Fibroblast of lung (primary cell): ENCODE measurements around the gene MAP4K1. TPM values are rescaled to one million over a fixed set of nuclear protein-coding genes. Genes with fewer than 3 reads are reported as not detected.
"Not testable (repeated sequence)": the region's sequence is repeated elsewhere in the genome, so short reads cannot be mapped to it uniquely, and the experiment has no call there.

Source experiments
- DNase-seq, 2 donors: peaks; one replicate each; pipeline versions ENCODE4 v3.0.0 to v3.0.0-alpha.2; 2010; ENCODE audit warnings: low read depth in 2 of 2
- H2AFZ ChIP-seq: 2 replicates; pipeline ENCODE4 v1.5.1; 2012; ENCODE audit warnings: low read length, control low read depth, inconsistent platforms
- H3K27ac ChIP-seq: 2 replicates; pipeline ENCODE4 v1.5.1; 2011; ENCODE audit warnings: low read length, control low read depth; ENCODE audit not compliant: insufficient read depth
- H3K27me3 ChIP-seq: 2 replicates; pipeline ENCODE4 v1.5.1; 2011; ENCODE audit warnings: mild to moderate bottlenecking, low read length; ENCODE audit not compliant: control insufficient read depth, insufficient read depth
- H3K36me3 ChIP-seq: 2 replicates; pipeline ENCODE4 v1.5.1; 2011; ENCODE audit warnings: low read length; ENCODE audit not compliant: control insufficient read depth, insufficient read depth
- H3K4me1 ChIP-seq: 2 replicates; pipeline ENCODE4 v1.5.1; 2011; ENCODE audit warnings: low read length; ENCODE audit not compliant: control insufficient read depth, insufficient read depth; ENCODE audit errors: extremely low read depth
- H3K4me2 ChIP-seq: 2 replicates; pipeline ENCODE4 v1.5.1; 2011; ENCODE audit warnings: low read length, control low read depth; ENCODE audit not compliant: insufficient read depth; ENCODE audit errors: extremely low read depth
- H3K4me3 ChIP-seq, 4 experiments: fragments of 200-600 bp in 1 of 4; sonication (generic) in 1 of 4; replicated peaks in 1 of 4; 2 replicates each; pipeline ENCODE4 v1.5.1; 2011 to 2016; ENCODE audit warnings: low read length in 4 of 4, low read depth in 3 of 4, mild to moderate bottlenecking in 3 of 4, control low read depth in 2 of 4, inconsistent platforms in 1 of 4, mixed read lengths in 1 of 4; ENCODE audit not compliant: insufficient read depth in 1 of 4; ENCODE audit errors: control extremely low read depth in 1 of 4
- H3K79me2 ChIP-seq: 2 replicates; pipeline ENCODE4 v1.5.1; 2012; ENCODE audit warnings: mild to moderate bottlenecking, low read length, inconsistent platforms; ENCODE audit not compliant: control insufficient read depth, insufficient read depth
- H3K9ac ChIP-seq: 2 replicates; pipeline ENCODE4 v1.5.1; 2011; ENCODE audit warnings: mild to moderate bottlenecking, low read length, control low read depth; ENCODE audit not compliant: insufficient read depth
- H3K9me3 ChIP-seq: 2 replicates; pipeline ENCODE4 v1.5.1; 2012; ENCODE audit warnings: low read depth, low read length; ENCODE audit not compliant: control insufficient read depth, insufficient read depth
- H4K20me1 ChIP-seq: 2 replicates; pipeline ENCODE4 v1.5.1; 2011; ENCODE audit warnings: low read length; ENCODE audit not compliant: control insufficient read depth, insufficient read depth; ENCODE audit errors: extremely low read depth
- EZH2 ChIP-seq: IDR thresholded peaks from 2 replicates; pipeline ENCODE4 v1.5.1; 2012; ENCODE audit warnings: low read length, control low read depth, mild to moderate bottlenecking; ENCODE audit errors: missing control alignments
- polyA plus RNA-seq, 2 donors: library from polyadenylated mRNA; depleted of rRNA in 1 of 2; stranded (reverse) in 1 of 2; unstranded in 1 of 2; fragments of >200 nt; gene quantifications; 2 replicates each; pipeline ENCODE4 v1.2.1, GENCODE V29; 2011 to 2012; ENCODE audit warnings: missing spikeins in 1 of 2
- total RNA-seq: library from RNA; depleted of rRNA; stranded (reverse); fragments of >200 nt; gene quantifications from 2 replicates; pipeline ENCODE4 v1.2.1, GENCODE V29; 2014
- TF ChIP-seq, protein P1 (sequence below), 2 donors: IDR thresholded peaks in 1 of 2; conservative IDR thresholded peaks in 1 of 2; 1 replicate in 1 of 2; 2 replicates in 1 of 2; pipeline ENCODE4 v1.5.1; 2011 to 2012; ENCODE audit warnings: low read length in 2 of 2, control low read depth in 1 of 2, inconsistent platforms in 1 of 2, low read depth in 1 of 2, mild to moderate bottlenecking in 1 of 2

The MAP4K1 gene
- total and polyA plus RNA-seq, 2 donors (not counting 1 experiment from before 2014, with no cell fraction given): 0.12 to 0.17 TPM

DNA sequence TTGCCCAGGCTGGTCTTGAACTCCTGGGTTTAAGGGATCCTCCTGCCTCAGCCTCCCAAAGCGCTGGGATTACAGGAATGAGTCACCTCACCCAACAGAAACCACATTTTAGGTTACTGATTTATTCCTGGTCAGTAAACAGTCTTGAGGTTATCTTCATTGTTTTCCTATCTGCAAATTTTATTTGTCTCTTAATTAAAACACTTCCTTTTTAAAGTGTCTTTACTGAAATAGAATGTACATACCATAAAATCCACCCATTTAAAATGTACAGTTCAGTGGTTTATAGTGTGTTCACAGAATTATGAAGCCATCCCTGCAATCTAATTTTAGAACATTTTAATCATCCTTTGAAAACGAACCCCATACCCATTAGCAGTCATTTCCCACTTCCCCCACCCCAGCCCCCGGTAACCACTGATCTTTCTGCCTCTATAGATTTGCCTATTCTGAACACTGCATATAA is 63.0 kb downstream of the MAP4K1 start:
- Histone ChIP-seq H3K4me2 (no peak overlapping the region), H3K9me3 (no peaks in the 10 kb centered on the region), H3K36me3 (no peaks in the 10 kb centered on the region), H3K79me2 (no peaks in the 10 kb centered on the region), H3K9ac (no peak overlapping the region), H3K27ac (no peak overlapping the region), H3K4me3 (no peak overlapping the region), H3K4me1 (no peaks in the 10 kb centered on the region), H2AFZ (no peak overlapping the region), H4K20me1 (no peaks in the 10 kb centered on the region), H3K27me3 (no peaks in the 10 kb centered on the region)
- DNase-seq: no peak
- TF ChIP-seq, protein P1, sequence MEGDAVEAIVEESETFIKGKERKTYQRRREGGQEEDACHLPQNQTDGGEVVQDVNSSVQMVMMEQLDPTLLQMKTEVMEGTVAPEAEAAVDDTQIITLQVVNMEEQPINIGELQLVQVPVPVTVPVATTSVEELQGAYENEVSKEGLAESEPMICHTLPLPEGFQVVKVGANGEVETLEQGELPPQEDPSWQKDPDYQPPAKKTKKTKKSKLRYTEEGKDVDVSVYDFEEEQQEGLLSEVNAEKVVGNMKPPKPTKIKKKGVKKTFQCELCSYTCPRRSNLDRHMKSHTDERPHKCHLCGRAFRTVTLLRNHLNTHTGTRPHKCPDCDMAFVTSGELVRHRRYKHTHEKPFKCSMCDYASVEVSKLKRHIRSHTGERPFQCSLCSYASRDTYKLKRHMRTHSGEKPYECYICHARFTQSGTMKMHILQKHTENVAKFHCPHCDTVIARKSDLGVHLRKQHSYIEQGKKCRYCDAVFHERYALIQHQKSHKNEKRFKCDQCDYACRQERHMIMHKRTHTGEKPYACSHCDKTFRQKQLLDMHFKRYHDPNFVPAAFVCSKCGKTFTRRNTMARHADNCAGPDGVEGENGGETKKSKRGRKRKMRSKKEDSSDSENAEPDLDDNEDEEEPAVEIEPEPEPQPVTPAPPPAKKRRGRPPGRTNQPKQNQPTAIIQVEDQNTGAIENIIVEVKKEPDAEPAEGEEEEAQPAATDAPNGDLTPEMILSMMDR (conservative IDR thresholded peaks at IDR 0.05 in 1 of 2, IDR thresholded peaks at IDR 0.05 in 1 of 2; ENCODE audit: low read depth in 1 of 2, low read length in 2 of 2): no peak
- TF ChIP-seq EZH2: no peak

DNA sequence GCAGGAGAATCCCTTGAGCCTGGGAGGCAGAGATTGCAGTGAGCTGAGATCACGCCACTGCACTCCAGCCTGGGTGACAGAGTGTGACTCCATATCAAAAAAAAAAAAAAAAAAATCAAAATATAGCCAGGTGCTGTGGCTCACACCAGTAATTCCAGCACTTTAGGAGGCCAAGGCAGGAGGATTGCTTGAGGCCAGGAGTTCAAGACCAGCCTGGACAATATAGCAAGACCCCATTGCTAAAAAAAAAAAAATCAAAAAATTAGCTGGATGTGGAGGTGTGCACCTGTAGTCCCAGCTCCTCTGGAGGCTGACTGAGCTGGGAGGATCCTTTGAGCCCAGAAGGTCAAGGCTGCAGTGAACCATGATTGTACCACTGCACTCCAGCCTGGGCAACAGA is 64.5 kb downstream of the MAP4K1 start:
- not testable (repeated sequence) for H3K27ac ChIP-seq, H3K4me1 ChIP-seq, H3K27me3 ChIP-seq, H3K4me3 ChIP-seq, H3K9ac ChIP-seq, DNase-seq, H3K9me3 ChIP-seq, H3K36me3 ChIP-seq, H3K79me2 ChIP-seq, H2AFZ ChIP-seq, H3K4me2 ChIP-seq, H4K20me1 ChIP-seq

DNA sequence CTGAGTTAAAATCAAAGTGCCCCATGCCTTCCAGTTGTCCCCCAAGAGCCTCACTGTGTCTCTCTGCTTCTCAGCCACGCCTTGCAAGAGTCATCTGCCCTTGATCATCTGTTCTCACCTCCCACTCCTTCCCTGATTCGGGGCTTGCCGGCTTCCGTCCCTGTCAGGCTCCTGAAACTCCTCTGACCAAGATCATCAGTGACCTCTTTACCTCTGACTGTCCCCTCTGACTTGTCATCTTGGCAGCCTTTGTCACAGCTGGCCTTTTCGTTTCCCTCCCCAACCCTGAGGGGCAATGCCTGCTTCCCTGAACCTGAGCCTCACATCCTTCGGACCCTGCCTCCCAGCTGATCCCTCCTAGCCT is 66.3 kb downstream of the MAP4K1 start:
- H3K4me1 ChIP-seq: no peaks in the 10 kb centered on the region
- H3K9me3 ChIP-seq: no peaks in the 10 kb centered on the region
- H4K20me1 ChIP-seq: no peaks in the 10 kb centered on the region
- TF ChIP-seq, protein P1 (conservative IDR thresholded peaks at IDR 0.05 in 1 of 2, IDR thresholded peaks at IDR 0.05 in 1 of 2; ENCODE audit: low read depth in 1 of 2, low read length in 2 of 2): no peak
- TF ChIP-seq EZH2: no peak
- H3K9ac ChIP-seq: no peak overlapping the region
- H3K27me3 ChIP-seq: no peaks in the 10 kb centered on the region
- H3K79me2 ChIP-seq: no peaks in the 10 kb centered on the region
- no peak overlapping the region for H3K4me2 ChIP-seq
- H3K36me3 ChIP-seq: no peaks in the 10 kb centered on the region
- H2AFZ ChIP-seq: no peak overlapping the region
- H3K4me3 ChIP-seq: no peak overlapping the region
- no peak overlapping the region for H3K27ac ChIP-seq
- no peak for DNase-seq
